NCI-H1048 (cell line): Measurements from ENCODE around the gene B3GNT7.
"Not testable (repeated sequence)": the region's sequence is repeated elsewhere in the genome, so short reads cannot be mapped to it uniquely, and the experiment has no call there.

ENCODE experiments used
- DNase-seq: peaks from one replicate; lab custom pipeline; 2025; lab: John Stamatoyannopoulos, UW

Gene B3GNT7

GRCh38 chr2:231364961-231365810 lies 30.3 kb upstream of the B3GNT7 start:
- peak; percentile 49 for DNase-seq

- no peak for DNase-seq
These were observed 28.3 kb upstream of the B3GNT7 start for GRCh38 chr2:231367178-231367577.

DNA sequence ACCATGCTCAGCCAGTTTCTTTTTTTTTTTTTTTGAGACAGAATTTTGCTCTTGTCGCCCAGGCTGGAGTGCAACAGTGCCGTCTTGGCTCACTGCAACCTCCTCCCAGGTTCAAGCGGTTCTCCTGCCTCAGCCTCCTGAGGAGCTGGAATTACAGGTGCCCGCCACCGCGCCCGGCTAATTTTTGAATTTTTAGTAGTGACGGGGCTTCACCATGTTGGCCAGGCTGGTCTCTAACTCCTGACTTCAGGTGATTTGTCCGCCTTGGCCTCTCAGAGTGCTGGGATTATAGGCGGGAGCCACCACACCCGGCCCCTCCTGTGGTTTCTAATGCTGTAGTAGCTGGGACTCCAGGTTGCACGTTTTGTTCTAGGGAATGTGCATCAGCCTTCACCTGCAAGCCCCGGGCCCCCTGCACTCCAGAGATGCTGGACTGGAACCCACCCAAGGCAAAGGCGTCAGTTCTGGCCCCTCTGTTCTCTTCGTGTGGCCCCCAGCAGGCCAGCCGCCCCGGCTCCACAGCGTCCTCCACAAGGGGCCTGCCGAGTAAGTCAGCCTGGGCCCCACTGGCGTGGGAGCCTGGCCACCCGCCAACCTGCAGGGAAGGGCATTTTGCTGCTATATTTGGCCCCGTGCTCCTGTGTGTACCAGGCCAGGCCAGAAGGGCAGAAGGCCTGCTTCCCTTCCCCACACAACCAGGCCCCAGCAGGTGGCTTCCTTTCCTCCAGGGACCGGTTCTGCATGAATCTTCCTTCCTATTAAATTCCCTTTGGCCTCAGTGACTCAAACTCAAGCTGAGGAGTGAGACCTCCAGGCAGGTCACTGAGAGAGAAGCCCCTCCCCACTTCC lies 25.7 kb upstream of the B3GNT7 start:
- no peak for DNase-seq

GRCh38 chr2:231370429-231370748 lies 25.1 kb upstream of the B3GNT7 start:
- no peak for DNase-seq

GRCh38 chr2:231370749-231371429 lies 24.6 kb upstream of the B3GNT7 start:
- no peak for DNase-seq

DNA sequence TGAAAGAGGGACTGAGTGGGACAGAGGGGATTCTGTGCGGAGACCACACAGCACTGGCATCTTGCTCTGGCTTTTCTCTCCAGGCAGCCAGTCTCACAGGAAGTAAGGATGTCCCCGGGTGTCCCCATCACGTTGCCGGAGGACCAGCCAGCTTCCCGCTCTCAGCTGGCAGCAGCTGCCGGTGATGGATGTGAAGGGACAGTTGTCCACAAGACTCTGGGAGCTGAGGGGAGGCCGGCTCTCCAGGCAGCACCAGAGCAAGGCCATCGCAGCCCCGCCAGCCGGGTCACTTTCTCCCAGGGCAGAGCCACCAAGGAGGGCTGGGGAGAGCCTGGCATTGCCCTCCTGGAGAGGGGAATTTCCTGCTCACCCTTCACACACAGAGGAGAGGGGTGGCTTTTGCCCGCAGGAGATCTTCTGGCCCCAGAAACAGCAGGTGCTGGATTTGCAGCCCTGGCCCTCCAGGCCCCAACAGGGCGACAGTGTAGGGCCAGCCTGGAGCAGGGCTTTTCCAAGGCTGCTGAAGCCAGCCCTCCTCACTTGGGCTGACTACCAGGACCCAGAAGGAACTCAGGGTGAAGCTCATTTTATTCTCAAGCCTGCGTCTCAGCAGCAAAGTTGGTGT lies 24.0 kb upstream of the B3GNT7 start:
- no peak for DNase-seq

DNA sequence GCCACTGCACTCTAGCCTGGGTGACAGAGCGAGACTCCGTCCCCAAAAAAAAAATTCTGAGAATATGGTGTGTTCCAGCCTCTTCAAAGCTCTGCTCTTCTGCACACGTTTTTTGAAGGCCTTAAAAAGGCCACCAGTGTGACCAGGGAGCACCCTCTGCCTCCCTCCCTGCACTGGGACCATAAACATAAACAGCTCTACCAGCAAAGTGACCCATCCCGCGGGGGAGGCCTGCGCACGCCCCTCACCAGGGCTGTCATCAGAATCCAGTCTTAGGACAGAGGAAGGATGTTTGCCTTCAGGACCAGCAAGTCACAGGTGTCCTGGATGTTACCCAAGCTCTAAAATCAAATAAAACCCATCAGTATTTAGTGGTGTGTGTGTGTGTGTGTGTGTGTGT lies 23.2 kb upstream of the B3GNT7 start:
- DNase-seq, result no peak

- DNase-seq, result no peak
These were observed 22.3 kb upstream of the B3GNT7 start for GRCh38 chr2:231373184-231373583.

DNA sequence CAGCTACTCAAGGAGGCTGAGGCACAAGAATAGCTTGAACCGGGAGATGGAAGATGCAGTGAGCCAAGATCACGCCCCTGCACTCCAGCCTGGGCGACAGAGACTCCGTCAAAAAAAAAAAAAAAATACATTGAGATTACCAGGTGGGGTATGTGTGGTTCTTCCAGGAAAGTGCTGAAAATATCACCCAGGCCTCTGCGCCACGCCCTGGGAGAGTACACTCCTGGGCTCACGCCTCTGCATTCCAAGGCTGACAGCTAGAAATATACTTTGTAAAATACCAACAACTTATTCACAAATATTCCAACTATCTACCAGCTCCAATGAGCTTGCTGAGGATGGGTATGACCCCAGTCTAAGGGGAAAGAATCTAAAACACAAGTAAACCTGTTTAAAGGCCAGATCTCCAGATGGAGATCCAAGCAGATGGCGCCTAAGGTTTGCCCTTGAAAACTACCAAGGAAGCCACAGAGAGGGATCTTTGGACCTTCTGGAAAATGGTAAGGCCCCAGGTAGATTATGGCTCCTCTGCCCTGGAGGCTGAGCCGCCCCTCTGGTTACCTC lies 21.6 kb upstream of the B3GNT7 start:
- DNase-seq, result no peak

GRCh38 chr2:231374771-231375170 lies 20.7 kb upstream of the B3GNT7 start:
- no peak for DNase-seq

DNA sequence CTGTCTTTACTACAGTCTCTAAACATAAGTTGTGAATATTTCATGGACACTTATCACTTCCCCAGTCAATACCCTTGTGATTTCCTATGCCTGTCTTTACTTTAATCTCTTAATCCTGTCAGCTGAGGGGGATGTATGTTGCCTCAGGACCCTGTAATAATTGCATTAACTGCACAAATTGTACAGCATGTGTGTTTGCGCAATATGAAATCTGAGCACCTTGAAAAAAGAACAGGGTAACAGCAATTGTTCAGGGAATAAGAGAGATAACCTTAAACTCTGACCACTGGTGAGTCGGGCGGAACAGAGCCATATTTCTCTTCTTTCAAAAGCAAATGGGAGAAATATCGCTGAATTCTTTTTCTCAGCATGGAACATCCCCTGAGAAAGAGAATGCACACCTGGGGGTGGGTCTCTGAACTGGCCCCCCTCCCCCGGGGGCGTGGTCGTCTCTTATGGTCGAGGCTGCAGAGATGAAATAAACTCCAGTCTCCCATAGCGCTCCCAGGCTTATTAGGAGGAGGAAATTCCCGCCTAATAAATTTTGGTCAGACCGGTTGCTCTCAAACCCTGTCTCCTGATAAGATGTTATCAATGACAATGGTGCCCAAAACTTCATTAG lies 19.4 kb upstream of the B3GNT7 start:
- not testable (repeated sequence) for DNase-seq

DNA sequence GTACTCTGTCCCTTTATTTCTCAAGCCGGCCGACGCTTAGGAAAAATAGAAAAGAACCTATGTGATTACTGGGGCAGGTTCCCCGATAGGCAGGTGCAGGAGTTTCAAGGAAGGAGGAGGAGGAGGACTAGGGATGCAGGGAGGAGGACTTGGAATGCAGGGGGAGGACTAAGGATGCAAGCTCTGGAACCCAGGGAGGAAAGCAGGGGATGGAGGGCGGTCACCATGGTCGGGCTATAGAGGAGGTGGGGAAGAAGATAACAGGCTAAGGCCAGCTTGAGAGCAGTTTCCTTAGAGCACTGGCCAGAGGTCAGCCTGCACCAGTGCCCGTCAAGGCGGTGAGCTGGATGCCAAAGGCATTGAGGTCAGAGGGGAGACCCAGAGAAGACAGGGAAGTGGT lies 18.7 kb upstream of the B3GNT7 start:
- no peak for DNase-seq

GRCh38 chr2:231378026-231378722 lies 17.3 kb upstream of the B3GNT7 start:
- DNase-seq, result no peak

DNA sequence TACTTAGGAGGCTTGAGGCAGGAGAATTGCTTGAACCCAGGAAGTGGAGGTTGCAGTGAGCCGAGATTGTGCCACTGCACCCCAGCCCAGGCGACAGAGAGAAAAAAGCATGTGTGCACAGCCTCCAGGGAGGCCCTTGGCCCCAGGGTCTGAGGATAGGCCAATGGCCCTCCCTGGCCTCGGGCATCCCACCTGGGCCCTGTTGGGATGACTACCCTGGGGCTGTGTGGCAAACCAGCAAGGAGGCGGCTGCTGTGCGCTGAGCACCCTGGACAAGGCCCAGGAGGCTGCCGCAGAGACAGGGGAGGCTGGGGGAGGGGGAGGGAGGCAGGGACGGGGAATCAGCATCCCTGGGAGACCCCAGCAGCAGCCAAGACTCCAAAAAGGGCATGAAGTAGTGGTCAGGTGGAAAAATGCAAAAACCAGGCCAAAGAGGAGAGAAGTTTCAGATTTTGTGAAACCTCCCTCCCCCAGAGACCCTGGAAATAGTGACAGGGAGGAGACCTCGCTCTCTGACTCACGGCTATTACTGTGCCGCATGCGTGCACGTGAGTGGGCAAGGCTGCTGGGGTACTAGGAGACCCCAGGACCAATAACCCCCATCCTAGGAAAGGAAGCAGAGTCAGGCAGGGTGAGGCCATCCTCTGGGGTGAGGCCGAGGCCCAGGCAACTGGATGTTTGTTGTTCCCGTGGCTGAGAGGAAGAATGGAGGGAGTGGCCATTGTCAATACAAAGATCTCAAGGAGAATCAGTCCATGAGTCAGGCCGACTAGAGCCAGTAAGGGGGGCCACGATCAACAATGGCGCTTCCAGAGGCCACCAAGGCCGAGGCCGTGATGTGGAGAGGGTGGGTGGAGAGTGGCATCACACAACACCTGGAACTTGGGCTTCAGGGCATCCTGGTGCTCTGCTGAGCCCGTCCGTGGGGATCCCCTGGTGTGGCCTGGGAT lies 16.0 kb upstream of the B3GNT7 start:
- DNase-seq, result no peak

DNA sequence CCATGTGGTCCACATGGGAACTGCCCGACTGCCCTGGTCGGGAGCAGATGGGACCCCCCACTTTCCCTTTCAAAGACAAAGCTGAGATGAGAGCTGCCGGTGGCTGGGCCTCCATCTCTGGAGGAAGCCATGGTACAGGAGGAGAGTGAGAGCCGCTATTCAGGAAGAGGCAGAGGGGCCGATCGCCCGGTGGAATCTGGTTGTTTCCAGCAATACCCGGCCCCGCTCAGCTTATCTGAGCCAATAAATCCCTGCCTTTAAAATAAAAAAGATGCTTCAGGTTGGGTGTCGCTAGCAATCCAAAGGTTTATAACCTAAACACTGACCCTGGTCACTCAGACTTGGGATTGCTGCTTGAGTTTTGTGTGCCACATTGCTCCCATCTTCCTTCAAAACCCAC lies 15.2 kb upstream of the B3GNT7 start:
- DNase-seq, result no peak

DNA sequence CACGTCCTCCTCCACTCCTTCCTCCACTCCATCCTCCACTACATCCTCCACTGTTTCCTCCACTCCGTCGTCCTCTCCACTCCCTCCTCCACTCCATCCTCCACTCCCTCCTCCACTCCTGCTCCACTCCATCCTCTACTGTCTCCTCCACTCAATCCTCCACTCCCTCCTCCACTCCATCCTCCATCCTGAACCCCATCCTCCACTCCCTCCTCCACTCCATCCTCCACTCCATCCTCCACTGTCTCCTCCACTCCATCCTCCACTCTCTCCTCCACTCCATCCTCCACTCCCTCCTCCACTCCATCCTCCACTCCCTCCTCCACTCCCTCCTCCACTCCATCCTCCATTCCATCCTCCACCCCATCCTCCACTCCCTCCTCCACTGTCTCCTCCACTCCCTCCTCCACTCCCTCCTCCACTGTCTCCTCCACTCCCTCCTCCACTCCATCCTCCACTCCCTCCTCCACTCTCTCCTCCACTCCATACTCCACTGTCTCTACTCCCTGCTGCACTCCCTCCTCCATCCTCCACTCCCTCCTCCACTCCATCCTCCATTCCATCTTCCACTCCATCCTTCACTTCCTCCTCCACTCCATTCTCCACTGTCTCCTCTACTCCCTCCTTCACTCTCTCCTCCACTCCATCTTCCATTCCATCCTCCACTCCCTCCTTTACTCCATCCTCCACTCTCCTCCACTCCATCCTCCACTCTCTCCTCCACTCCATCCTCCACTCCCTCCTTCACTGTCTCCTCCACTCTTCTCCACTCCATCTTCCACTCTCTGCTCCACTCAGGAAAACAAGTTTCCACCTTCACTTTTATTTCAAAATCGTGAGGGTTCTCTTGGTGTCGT lies 14.3 kb upstream of the B3GNT7 start:
- DNase-seq, result no peak

- DNase-seq, result no peak
These were observed 13.4 kb upstream of the B3GNT7 start for GRCh38 chr2:231382116-231382515.

DNA sequence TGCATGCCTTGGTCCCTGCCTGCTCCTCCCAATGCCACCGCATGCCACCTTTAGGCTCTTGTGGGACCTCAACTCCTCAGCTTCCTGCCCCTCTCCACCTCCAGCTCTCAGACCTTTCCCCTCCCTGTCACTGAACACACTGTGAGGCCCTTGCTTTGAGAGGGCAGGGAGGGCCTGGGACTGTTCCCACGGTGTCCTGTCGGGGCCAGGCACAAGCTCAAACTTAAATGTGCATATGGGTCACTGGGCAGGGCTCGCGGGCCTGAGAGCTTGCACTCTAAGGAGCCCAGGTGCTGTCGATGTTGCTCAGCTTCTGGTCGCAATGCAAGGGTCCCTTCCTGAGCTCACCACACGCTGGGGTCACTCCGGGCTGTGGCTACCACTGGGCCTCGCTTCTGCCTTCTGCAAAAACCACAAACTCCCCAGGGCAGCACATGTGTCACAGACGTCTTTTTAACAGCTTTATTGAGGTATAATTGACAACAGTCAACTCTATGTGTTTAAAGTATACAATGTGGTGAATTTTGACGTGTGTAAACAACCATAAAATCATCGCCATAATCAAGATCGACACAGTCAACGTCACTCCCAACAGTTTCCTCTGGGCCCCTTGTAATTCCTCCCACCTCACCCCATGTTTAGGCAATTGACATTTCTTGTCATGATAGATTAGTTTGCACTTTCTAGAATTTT lies 11.9 kb upstream of the B3GNT7 start:
- DNase-seq, result no peak
